NT2/D1 (cell line): Measurements from ENCODE around the gene CRKL.

Experiments
- SUZ12 ChIP-seq: IDR thresholded peaks from 2 replicates; pipeline ENCODE4 v1.6.1; 2011; ENCODE audit not compliant: insufficient read length, insufficient read depth; ENCODE audit errors: extremely low read depth
- YY1 ChIP-seq: IDR thresholded peaks from 2 replicates; pipeline ENCODE4 v1.6.1; 2011; ENCODE audit not compliant: insufficient read length, insufficient read depth
- ZNF274 ChIP-seq: IDR thresholded peaks from 2 replicates; pipeline ENCODE4 v1.6.1; 2011; ENCODE audit warnings: mild to moderate bottlenecking, low read depth, low read length

DNA sequence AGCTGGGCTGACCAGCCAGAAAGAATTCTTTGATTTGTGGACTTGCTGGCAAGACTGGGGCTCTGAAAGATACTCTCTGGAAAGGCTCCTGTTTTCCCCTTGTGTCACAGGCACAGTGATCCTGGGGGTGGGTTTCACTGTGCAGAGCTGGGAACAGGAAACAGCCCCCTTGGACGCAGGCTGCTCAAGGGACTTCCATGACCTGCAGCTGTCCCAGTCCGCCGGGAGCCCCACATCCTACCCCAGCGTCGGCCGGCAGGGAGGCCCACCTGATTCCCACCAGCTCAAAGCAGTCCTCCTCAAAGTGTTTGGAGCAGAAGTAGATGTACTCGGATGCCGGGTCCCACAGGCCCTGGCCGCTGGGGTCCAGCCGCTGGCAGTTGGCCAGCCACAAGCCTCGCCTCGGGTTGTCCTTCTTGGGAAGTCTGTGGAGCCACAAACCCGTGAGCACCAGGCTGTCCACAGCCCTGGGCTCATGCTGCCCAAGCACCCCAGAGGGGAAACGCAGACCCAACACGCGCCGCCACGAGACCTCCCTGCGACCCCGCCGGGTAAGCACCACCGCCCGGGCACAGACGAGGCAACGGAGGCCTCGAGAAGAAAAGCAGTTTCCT is 83.9 kb downstream of the CRKL start:
- no peak for TF ChIP-seq YY1
- TF ChIP-seq ZNF274, result no peak
- no peak for TF ChIP-seq SUZ12
